ENCODE data around the gene PARD6G.

GRCh38 chr18:80161781-80162417, 85.4 kb downstream of the PARD6G start:
- TF ChIP-seq CTCF (IDR thresholded peaks at IDR 0.05) (no peak), POLR2A (IDR thresholded peaks at IDR 0.05) (no peak)
